Measurements from ENCODE around the gene INTS6.
A peak's percentile ranks its signal among the peaks of the same experiment; 100 is the strongest.
"Not testable (repeated sequence)": the region's sequence is repeated elsewhere in the genome, so short reads cannot be mapped to it uniquely, and the experiment has no call there.

Gene INTS6

GRCh38 chr13:51455532-51455931, 2.7 kb upstream of the INTS6 start:
- DNase-seq, result no peak

GRCh38 chr13:51453959-51454703, 1.3 kb upstream of the INTS6 start:
- no peak for DNase-seq

GRCh38 chr13:51453207-51453958, 547 bp upstream of the INTS6 start:
- DNase-seq, result peak; percentile 66

- peak; percentile 66 for DNase-seq
These were observed 1.1 kb downstream of the INTS6 start for GRCh38 chr13:51451467-51452360.

- no peak for DNase-seq
These were observed 1.7 kb downstream of the INTS6 start for GRCh38 chr13:51451134-51451466.

- DNase-seq, result no peak
These were observed 3.8 kb downstream of the INTS6 start for GRCh38 chr13:51449018-51449417.

- DNase-seq, result no peak
These were observed 7.9 kb downstream of the INTS6 start for GRCh38 chr13:51444922-51445321.

- DNase-seq, result no peak
These were observed 12.5 kb downstream of the INTS6 start for GRCh38 chr13:51440381-51440780.

- DNase-seq, result no peak
These were observed 15.2 kb downstream of the INTS6 start for GRCh38 chr13:51437550-51438127.

- DNase-seq, result no peak
These were observed 17.7 kb downstream of the INTS6 start for GRCh38 chr13:51435002-51435578.

GRCh38 chr13:51432576-51432975, 20.3 kb downstream of the INTS6 start:
- no peak for DNase-seq

GRCh38 chr13:51426982-51427381, 25.9 kb downstream of the INTS6 start:
- DNase-seq, result no peak

GRCh38 chr13:51425410-51426042, 27.3 kb downstream of the INTS6 start:
- DNase-seq, result no peak

GRCh38 chr13:51423766-51424165, 29.1 kb downstream of the INTS6 start:
- no peak for DNase-seq

GRCh38 chr13:51422484-51422883, 30.4 kb downstream of the INTS6 start:
- DNase-seq, result no peak

- DNase-seq, result no peak
These were observed 31.9 kb downstream of the INTS6 start for GRCh38 chr13:51420681-51421490.

- no peak for DNase-seq
These were observed 33.7 kb downstream of the INTS6 start for GRCh38 chr13:51419001-51419636.

- DNase-seq, result no peak
These were observed 35.1 kb downstream of the INTS6 start for GRCh38 chr13:51417716-51418115.

GRCh38 chr13:51416107-51416506, 36.7 kb downstream of the INTS6 start:
- no peak for DNase-seq

GRCh38 chr13:51415339-51415738, 37.5 kb downstream of the INTS6 start:
- not testable (repeated sequence) for DNase-seq

- DNase-seq, result no peak
These were observed 40.4 kb downstream of the INTS6 start for GRCh38 chr13:51412431-51412830.

Measured in NCI-H2227 treated with DMSO at 0.1 percent for 48 hours (cell line).